SK-N-SH (cell line): ENCODE measurements around the gene TRPV3. TPM values are rescaled to one million over a fixed set of nuclear protein-coding genes. Genes with fewer than 3 reads are reported as not detected.

Source experiments
- CTCF ChIA-PET: fragments of 300-600, 350-600 bp; formaldehyde crosslinking; extraction: SDS; loops from one replicate; lab custom pipeline; 2021; lab: Yijun Ruan, JAX
- POLR2A ChIA-PET: fragments of 350-600 bp; sonication (Branson Sonifier 250); formaldehyde crosslinking; extraction: SDS; loops from one replicate; lab custom pipeline; 2020; ENCODE audit warnings: antibody characterized with exemption, inconsistent platforms; lab: Yijun Ruan, JAX
- DNase-seq: peaks from one replicate; pipeline ENCODE4 v3.0.0; 2012
- H2AFZ ChIP-seq: fragments of 200-600 bp; sonication (generic); 2 replicates; pipeline ENCODE4 v1.8.1; 2016; ENCODE audit warnings: antibody characterized with exemption, mild to moderate bottlenecking, low read depth
- H3F3A ChIP-seq: fragments of 200-600 bp; sonication (generic); replicated peaks from 2 replicates; pipeline ENCODE3; 2016; ENCODE audit warnings: antibody characterized with exemption, mild to moderate bottlenecking; ENCODE audit not compliant: insufficient read depth
- H3K27ac ChIP-seq, 2 experiments: fragments of 200-500 bp in 1 of 2; fragments of 200-600 bp in 1 of 2; sonication (Bioruptor generic) in 1 of 2; sonication (generic), shearing (Covaris generic) in 1 of 2; 2 replicates each; pipeline versions ENCODE4 v1.5.1 to v1.6.1; 2014 to 2016; ENCODE audit warnings: low read depth in 2 of 2, inconsistent platforms in 1 of 2, low read length in 1 of 2, mild to moderate bottlenecking in 1 of 2, mixed read lengths in 1 of 2
- H3K27me3 ChIP-seq: fragments of 200-600 bp; sonication (generic), shearing (Covaris generic); 2 replicates; pipeline ENCODE4 v1.6.1; 2016; ENCODE audit warnings: mixed run types; ENCODE audit not compliant: insufficient read depth
- H3K36me3 ChIP-seq, 2 experiments: fragments of 200-500 bp in 1 of 2; fragments of 200-600 bp in 1 of 2; sonication (Bioruptor generic) in 1 of 2; sonication (generic) in 1 of 2; replicated peaks in 1 of 2; 2 replicates each; pipeline versions ENCODE3 to v1.5.1; 2014 to 2016; ENCODE audit warnings: low read length in 1 of 2, mild to moderate bottlenecking in 1 of 2; ENCODE audit not compliant: insufficient read depth in 2 of 2, control insufficient read depth in 1 of 2
- H3K4me1 ChIP-seq, 2 experiments: fragments of 200-500 bp in 1 of 2; fragments of 200-600 bp in 1 of 2; sonication (Bioruptor generic) in 1 of 2; sonication (generic), shearing (Covaris generic) in 1 of 2; 2 replicates each; pipeline versions ENCODE4 v1.5.1 to v1.6.1; 2014 to 2016; ENCODE audit warnings: low read depth in 1 of 2, low read length in 1 of 2, mixed run types in 1 of 2; ENCODE audit not compliant: insufficient read depth in 2 of 2, control insufficient read depth in 1 of 2
- H3K4me2 ChIP-seq: fragments of 200-600 bp; sonication (generic), shearing (Covaris generic); 2 replicates; pipeline ENCODE4 v1.6.1; 2017; ENCODE audit warnings: mixed run types
- H3K4me3 ChIP-seq, 2 experiments: fragments of 200-500 bp in 1 of 2; fragments of 200-600 bp in 1 of 2; sonication (Bioruptor generic) in 1 of 2; sonication (generic), shearing (Covaris generic) in 1 of 2; 2 replicates each; pipeline versions ENCODE4 v1.5.1 to v1.8.1; 2014 to 2016; ENCODE audit warnings: low read depth in 2 of 2, inconsistent platforms in 1 of 2, low read length in 1 of 2, mild to moderate bottlenecking in 1 of 2, mixed read lengths in 1 of 2, moderate library complexity in 1 of 2
- H3K79me2 ChIP-seq: fragments of 200-600 bp; sonication (generic); 2 replicates; pipeline ENCODE4 v1.8.1; 2017; ENCODE audit warnings: mild to moderate bottlenecking; ENCODE audit not compliant: insufficient read depth
- H3K9ac ChIP-seq: fragments of 200-600 bp; sonication (generic); 2 replicates; pipeline ENCODE4 v1.6.1; 2017; ENCODE audit warnings: mixed run types
- H3K9me2 ChIP-seq: fragments of 200-600 bp; sonication (generic); 2 replicates; pipeline ENCODE4 v1.6.1; 2017; ENCODE audit warnings: mixed run types
- H3K9me3 ChIP-seq: fragments of 200-600 bp; sonication (generic); 2 replicates; pipeline ENCODE4 v1.6.1; 2017; ENCODE audit warnings: mixed run types, mild to moderate bottlenecking, moderate library complexity
- H4K20me1 ChIP-seq: fragments of 200-600 bp; sonication (generic); 2 replicates; pipeline ENCODE4 v1.6.1; 2017; ENCODE audit warnings: mild to moderate bottlenecking, mixed run types; ENCODE audit not compliant: insufficient read depth
- EP300 ChIP-seq, 2 experiments: IDR thresholded peaks; 2 replicates each; pipeline versions ENCODE4 v1.4.0 to v1.6.1; 2012; ENCODE audit warnings: borderline replicate concordance in 1 of 2, low read depth in 1 of 2, low read length in 1 of 2
- FOSL2 ChIP-seq: IDR thresholded peaks from 2 replicates; pipeline ENCODE4 v1.4.0; 2012; ENCODE audit warnings: low read depth, mild to moderate bottlenecking, moderate library complexity, borderline replicate concordance
- JUND ChIP-seq: IDR thresholded peaks from 2 replicates; pipeline ENCODE4 v1.4.0; 2012
- MAX ChIP-seq: IDR thresholded peaks from 2 replicates; pipeline ENCODE4 v1.4.0; 2012; ENCODE audit warnings: low read depth
- NRF1 ChIP-seq: IDR thresholded peaks from 2 replicates; pipeline ENCODE4 v1.6.1; 2012; ENCODE audit warnings: low read depth, mild to moderate bottlenecking, low read length
- PBX3 ChIP-seq: IDR thresholded peaks from 2 replicates; pipeline ENCODE4; 2012
- RAD21 ChIP-seq: IDR thresholded peaks from 2 replicates; pipeline ENCODE4 v1.6.1; 2012; ENCODE audit warnings: mild to moderate bottlenecking, low read length
- RCOR1 ChIP-seq: fragments of 150-350 bp; IDR thresholded peaks from 2 replicates; pipeline ENCODE4 v1.6.1; 2017; ENCODE audit warnings: antibody characterized with exemption, low read length
- REST ChIP-seq: IDR thresholded peaks from 2 replicates; pipeline ENCODE4 v1.6.1; 2012; ENCODE audit warnings: mild to moderate bottlenecking, low read depth, low read length, moderate library complexity
- RFX5 ChIP-seq: IDR thresholded peaks from 2 replicates; pipeline ENCODE4 v1.6.1; 2012; ENCODE audit warnings: mild to moderate bottlenecking, improper control_type of control experiment, low read length
- TAF1 ChIP-seq: IDR thresholded peaks from 2 replicates; pipeline ENCODE4 v1.6.1; 2012; ENCODE audit warnings: low read depth, mild to moderate bottlenecking, low read length, moderate library complexity, borderline replicate concordance
- TCF12 ChIP-seq: IDR thresholded peaks from 2 replicates; pipeline ENCODE4 v1.4.0; 2012
- TEAD4 ChIP-seq: IDR thresholded peaks from 2 replicates; pipeline ENCODE4 v1.4.0; 2012; ENCODE audit warnings: mild to moderate bottlenecking, borderline replicate concordance; ENCODE audit not compliant: insufficient read depth
- USF1 ChIP-seq: IDR thresholded peaks from 2 replicates; pipeline ENCODE4 v1.4.0; 2012; ENCODE audit warnings: low read depth, borderline replicate concordance
- YY1 ChIP-seq: IDR thresholded peaks from 2 replicates; pipeline ENCODE4 v1.4.0; 2012; ENCODE audit warnings: low read depth, mild to moderate bottlenecking
- ZBTB33 ChIP-seq: IDR thresholded peaks from 2 replicates; pipeline ENCODE4 v1.4.0; 2012; ENCODE audit warnings: low read depth, borderline replicate concordance
- WGBS: methylation state at CpG from one replicate; pipeline ENCODE4 v1.1.6; 2017; ENCODE audit warnings: low lambda C conversion rate; 5-methylcytosine and 5-hydroxymethylcytosine counted together
- polyA plus RNA-seq, 3 experiments: library from polyadenylated mRNA; depleted of rRNA; stranded (reverse); fragments of >200 nt; gene quantifications; 2 replicates each; pipeline ENCODE4 v1.2.3, GENCODE V29; 2012

The TRPV3 gene
- polyA plus RNA-seq, 1 of the 3 experiments (the other 2 are of a cell fraction): 0.28 TPM

- TF ChIP-seq REST (no peak), FOSL2 (peak; percentile 62), EP300 (IDR thresholded peaks at IDR 0.05; ENCODE audit: borderline replicate concordance in 1 of 2, low read depth in 1 of 2, low read length in 1 of 2) (no peak), TEAD4 (no peak), NRF1 (no peak), RFX5 (no peak), TCF12 (peak; percentile 57), PBX3 (peak; percentile 68), YY1 (no peak), RAD21 (no peak), ZBTB33 (no peak)
Measured at GRCh38 chr17:3594051-3594800, 36.6 kb upstream of the TRPV3 start (continued).

GRCh38 chr17:3593384-3593783 is 35.8 kb upstream of the TRPV3 start:
- no peak overlapping the region; a peak in 1 of 4 replicates for H3K27ac ChIP-seq
- ChIA-PET POLR2A (no interaction called here), CTCF (interaction anchor here (0.9 kb wide), 1 partner anchor 43 kb away, joined by 3 read pairs; the partner anchor contains the start of genes CTNS and SHPK)
- H3K4me2 ChIP-seq: no peak overlapping the region
- H3K27me3 ChIP-seq: no peaks in the 10 kb centered on the region
- peaks cover 5 to 15% of the 10 kb centered on the region in 2 experiments; a peak in 2 of 4 replicates for H3K4me1 ChIP-seq
- H3K9me2 ChIP-seq: no peaks in the 10 kb centered on the region
- no peaks in the 10 kb centered on the region for H3F3A ChIP-seq
- H3K9ac ChIP-seq: no peak overlapping the region
- H3K79me2 ChIP-seq: no peaks in the 10 kb centered on the region
- no peak for DNase-seq
- no peaks in the 10 kb centered on the region for H3K9me3 ChIP-seq
- peaks cover 0 to 8% of the 10 kb centered on the region in 2 experiments for H3K36me3 ChIP-seq
- H2AFZ ChIP-seq: no peak overlapping the region
- H4K20me1 ChIP-seq: no peaks in the 10 kb centered on the region
- WGBS: 94% methylated on average over 5 of the region's 5 CpGs
- H3K4me3 ChIP-seq: no peak overlapping the region
- TF ChIP-seq REST (no peak), MAX (no peak), YY1 (no peak), JUND (no peak), TCF12 (no peak), RCOR1 (no peak), TAF1 (no peak), USF1 (no peak)
